Stimulated activated CD8-positive, alpha-beta memory T cell treated with anti-CD3 and anti-CD28 coated beads, Interleukin-15, amount 100 ng/mL, for 1 hour (primary cell): ENCODE measurements around the gene LTBP1.

Experiments used
- DNase-seq: peaks from one replicate; pipeline ENCODE4 v3.0.0-alpha.2; 2020; ENCODE audit warnings: low read depth

Gene LTBP1

DNA sequence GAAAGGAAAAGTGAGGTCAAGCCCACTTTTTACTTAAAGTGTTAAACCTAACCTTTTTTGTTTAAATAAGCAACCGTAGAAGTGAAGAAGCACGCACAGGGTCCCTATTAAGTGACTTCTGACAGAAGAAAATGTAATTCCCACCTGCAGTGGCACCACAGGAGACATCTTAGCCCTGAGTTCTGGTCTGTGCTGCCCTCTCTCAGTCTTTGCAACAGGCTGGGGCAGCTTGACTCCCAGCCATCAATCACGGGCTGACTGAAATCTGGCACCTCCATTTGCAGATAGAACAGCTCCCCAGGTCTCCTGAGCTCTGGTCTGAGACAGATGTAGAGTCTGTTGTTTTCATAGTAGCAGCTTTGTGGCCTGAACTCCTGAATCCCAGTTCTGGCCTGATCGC, 170.0 kb downstream of the LTBP1 start:
- no peak for DNase-seq

DNA sequence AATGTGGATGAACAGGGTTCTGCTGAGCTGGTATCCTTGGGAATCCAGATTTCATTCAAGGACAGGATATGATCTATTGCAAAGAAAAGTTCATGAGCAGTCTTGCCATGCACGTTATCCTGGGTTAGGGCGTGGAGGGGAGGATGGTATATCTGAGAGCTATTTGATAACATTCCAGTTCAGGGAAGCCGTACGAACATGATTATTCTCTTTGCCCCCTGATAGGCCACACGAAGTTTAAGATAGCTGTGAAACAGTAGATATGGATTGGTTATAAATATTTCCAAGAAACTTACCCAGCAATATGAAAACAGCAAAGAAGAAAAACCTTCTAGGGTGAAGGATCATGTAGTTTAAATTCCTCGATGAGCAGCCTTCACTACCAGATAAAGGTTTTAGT, 171.9 kb downstream of the LTBP1 start:
- DNase-seq: no peak

DNA sequence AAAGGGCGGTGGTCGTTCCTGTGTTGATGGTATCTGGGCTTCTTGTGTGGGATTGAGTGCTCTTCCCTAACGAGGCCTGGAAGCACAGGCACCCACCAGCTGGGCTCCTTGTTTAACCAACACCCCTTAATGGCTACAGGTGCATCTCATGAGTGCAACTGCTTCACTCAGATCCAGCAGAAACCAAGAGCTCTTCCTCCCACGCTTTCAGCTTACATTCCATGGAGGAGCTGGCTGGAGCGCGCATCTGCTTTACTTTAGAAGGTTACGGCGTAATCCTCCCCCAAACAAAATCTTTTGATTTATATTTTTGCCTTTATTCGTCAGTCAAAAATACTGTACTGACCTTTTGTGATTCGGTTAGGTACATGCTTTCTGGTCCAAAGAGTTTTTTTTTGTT, 174.7 kb downstream of the LTBP1 start:
- no peak for DNase-seq

DNA sequence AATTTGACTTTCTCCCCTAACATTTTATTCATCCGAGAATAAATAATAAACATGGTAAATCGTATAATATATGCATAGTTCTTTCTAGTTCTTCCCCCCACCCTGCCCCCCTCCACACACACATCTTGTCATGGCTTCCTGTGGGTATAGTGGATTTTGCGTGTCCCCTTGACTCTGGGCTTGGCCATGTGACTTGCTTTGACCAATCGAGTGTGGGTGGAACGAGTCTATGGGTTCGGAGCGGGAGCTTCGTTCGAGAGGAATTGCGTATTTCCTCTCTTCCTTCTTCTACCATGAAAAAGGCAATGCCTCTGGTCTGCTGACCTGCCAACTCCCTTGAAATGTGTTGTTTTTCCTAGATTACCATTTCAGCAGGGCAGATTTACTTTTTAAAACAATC, 175.2 kb downstream of the LTBP1 start:
- DNase-seq: no peak

DNA sequence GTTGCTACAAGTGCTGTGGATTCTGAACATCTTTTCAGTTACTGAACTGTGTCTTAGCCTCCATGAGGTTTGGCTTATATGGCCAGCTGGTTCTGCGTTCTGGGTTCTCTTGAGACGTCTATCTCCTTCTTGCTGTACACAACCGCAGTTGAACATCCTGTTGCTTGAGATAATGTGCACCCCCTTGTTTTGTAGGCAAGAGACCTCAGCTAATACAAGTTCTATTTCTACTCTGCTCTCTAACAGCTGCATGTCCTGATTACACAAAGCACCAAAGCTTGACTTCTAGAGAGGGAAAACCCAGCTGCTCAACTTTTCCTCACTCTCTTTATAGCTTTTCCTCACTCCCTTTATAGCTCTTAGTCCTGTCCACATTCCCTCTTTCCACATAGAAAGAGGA, 176.0 kb downstream of the LTBP1 start:
- DNase-seq: no peak

DNA sequence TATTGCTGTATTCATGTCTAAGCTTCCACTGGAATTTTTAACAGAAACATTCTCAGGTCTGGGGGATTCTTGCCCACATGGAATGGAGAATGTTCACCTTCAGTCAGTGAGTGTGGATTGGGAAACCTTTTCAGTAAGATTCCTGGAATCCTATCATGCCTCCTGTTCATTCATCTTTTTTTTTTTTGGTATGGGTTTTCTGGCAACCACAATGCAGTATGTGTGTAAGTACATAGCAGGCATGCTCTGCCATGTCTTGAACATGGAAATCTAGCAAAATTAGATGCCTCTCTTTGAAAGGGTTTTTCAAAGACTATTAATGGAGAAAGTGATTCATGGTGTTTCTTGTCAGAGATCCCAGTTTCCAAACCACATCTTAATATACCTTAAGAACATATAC, 176.5 kb downstream of the LTBP1 start:
- DNase-seq: no peak

DNA sequence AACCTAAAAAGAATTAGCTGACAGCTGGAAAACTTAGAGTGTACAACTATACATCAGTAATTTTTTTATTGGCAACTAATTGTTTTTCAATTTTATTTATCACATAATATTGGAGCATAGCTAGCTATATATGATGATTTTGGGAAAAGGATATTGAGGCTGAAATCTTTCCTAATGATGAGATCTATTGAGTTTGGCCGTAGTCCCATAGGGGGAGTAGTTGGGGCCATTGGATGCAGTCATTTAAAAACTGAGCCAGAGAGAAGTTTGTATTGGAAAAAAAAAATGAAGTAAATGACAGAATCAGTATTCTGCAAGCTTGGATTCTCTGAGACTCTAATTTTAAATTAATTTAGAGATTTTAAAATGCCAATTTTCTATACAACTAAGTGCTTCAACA, 179.8 kb downstream of the LTBP1 start:
- DNase-seq: no peak

DNA sequence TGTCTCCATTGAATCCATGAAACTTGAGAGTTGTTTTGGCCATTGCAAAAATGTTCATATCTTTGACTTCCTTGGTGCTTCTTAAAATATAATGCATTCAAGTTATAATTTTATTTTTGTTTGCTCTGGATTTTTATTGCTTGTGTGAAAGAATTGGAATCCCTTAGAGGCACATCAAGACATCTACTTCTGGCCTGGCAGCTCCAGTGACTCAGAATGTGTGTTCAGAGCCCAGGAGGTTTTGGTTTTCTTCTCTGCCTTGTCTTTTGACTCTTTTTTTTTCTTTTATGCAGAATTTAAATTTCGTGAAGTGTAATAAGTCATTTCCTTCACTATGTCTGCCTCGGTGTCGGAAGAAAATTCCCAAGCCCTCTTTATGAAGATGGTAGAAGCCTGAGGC, 180.2 kb downstream of the LTBP1 start:
- DNase-seq: no peak

DNA sequence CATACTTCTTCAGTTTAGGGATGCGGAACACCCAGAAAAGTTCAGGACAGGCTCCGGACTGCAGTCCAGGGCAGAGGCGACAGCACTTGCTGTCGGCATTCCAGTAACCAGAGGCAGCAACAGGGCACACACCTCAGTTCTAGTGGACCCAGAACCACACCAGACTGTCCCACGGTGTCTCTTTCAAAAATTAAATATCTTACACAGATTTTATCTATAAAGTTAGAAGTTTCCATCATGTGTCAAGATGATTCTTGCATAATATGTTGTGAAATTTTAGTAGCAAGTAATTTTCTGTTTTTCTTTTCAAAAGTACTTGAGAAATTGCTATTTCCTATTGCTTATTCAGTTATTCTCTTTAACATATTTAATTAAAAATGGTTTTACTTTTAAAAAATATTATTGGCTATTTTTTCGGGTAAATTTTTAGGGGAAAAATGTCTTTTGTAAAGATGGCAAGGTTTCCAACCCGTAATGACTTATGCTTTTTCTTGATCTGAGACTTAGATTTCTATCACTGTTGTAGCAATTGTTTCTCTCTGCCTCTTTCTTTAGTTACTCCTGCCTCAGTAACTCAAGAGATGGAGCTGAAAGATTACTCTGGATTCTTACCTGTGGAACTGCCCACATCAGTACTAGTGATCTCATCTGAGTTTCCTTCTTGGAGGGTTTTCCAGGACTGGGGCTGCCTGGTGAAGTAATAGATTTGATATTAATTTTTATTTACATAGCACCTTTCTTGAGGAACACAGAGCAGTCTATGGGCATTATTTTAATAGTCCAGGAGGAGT, 182.7 kb downstream of the LTBP1 start:
- DNase-seq: no peak

DNA sequence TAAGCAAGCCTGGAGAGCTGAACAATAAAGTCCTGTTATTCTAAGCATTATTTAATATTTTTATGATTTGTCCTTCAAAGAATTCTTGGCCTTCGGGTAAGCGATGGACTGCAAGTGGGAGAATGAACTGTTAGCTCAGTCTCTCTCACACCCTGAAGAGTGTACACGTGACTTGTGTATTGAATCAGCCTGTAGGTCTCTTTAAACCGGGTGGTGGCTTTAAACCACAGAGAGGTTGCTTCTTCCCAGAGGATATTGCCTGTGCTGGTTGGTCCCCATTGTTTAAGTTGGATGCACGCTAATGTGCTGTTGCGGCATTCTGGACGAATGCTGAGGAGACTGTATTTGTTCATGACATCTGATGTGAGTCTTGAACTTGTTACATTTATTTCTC, 183.3 kb downstream of the LTBP1 start:
- DNase-seq: no peak

DNA sequence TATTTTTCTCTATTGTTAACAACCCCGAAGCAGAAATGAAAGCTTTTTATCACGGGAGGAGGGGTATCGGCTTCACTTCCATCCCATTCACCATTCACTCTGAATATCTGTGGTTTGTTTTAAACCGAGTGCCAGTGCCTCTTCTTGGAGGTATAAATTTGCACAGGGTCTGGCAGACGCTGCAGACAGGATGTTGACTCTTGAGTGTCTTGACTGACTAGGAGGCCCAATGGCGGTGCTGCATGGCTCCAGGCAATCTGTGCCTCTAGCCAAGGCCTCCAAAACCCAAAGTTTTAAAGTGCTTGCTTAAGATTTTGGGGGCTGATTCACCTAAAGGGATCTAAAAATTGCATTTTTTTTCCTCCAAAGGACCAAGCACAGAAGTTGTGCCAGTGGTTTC, 183.8 kb downstream of the LTBP1 start:
- DNase-seq: no peak

DNA sequence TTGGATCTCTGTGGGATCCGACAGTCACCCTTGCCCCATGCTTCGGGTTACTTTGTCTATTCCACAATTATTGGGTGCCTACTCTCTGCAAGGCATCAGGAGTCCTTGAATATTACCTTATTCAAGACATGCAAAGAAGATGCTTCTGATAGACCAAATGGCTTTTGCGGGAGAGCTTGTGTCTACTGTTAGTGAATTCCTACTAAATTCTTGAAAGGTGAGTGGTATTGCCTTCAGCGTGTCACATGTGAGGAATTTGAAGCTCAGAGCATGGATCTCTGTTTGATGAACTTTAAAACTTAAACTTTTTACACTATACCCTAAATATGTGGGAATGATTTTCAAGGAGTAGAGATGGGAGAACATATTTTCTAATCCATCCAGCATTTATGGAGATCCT, 184.4 kb downstream of the LTBP1 start:
- DNase-seq: no peak

DNA sequence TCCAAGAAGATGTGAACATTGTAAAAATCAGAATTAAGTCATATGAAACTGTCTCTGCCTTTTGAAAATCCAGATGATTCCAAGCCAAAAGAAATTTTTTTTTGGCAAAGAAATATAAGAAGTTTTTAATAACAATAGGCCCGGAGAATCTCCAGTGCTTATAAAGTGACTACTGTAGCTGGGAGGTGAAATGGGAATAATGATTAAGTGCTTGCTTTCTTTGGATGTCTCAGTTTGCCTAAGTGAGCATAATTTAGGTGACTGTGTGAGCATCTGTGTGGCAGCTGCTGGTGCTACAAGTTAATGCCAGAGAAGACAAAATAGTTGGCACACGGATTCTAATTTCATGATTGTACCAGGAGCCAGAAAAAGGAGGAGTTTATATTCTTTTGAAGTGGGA, 185.0 kb downstream of the LTBP1 start:
- no peak for DNase-seq

DNA sequence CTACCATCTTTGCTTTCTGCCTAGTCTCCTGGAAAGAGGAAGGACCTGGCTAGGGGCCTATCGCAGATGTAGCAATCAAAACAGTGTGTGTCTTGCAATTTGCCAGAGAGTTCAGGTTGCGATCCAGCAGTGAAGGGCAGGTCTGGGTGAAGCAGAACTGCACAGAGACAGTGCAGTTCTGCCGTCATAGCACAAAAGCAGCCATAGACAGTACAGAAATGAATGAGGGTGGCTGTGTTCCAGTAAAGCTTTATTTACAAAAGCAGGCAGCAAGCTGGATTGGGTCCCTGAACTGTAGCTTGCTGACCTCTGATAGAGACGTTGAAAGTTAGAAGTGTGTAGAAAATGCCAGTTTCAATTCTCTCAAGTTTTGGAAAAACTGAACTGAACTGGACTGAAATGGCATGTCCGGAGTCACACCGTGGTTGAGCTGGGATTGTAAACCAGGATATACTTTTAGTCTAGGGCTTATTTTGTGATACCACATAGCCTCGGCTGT, 186.8 kb downstream of the LTBP1 start:
- no peak for DNase-seq

DNA sequence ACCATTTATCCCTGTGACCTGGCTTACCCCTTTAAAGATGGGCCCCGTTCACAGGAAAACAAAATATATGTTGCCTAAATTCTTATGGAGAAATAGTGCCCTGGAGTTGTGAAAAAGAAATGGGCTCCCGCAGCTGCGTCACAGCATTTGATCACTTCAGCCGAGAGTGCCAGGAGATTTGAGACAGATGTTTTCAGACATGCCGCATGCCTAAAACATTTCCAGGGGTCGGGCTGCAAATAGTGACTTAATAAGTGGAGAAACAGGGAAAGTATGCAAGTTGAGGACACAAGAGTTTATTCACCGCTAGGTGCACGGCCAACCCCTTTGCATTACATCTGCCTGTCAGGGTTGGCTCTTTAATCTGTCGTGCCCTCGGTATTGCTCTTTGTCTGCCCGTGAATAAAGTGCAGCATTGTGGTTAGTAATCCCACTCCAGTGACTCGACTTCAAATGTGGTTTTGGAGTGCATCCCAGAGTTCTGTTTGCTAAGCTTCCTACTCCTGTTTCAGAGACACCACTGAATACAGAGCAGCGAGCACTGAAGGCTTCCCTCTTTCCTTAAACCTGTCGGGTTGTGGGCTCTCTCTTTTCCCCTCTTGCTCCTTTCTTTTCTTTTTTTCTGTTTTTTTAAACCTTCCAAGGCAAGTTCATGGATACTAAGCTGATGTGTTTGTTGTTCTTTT, 187.5 kb downstream of the LTBP1 start:
- no peak for DNase-seq

DNA sequence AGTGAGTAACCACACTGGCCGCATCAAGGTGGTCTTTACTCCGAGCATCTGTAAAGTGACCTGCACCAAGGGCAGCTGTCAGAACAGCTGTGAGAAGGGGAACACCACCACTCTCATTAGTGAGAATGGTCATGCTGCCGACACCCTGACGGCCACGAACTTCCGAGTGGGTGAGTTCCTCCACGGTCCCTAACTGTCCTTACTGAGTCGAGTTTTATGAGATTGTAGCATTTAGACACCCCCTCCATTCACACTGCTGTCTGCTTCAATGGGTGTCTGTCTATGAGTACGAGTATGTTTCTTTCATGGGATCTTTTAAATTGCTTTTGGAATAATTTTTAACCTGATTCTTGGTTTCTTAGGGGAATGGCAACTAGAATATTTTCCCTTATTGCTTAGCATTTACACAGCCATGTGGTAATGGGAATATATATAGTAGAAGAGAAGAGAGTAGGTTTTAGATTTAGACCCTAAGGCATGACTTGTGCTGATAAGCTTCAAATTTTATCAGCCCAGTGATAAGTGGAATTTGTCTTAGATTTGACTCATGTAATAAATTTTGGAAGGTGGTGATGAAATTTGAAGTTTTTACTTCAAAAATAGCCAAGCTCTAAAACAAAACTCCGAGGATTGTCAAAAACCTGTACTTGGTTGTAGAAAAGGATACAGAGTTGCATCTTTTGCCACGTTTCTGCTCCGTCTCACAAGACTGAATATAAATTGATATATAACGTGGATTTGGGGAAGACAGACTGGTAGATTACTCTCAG, 188.2 kb downstream of the LTBP1 start:
- DNase-seq: no peak

DNA sequence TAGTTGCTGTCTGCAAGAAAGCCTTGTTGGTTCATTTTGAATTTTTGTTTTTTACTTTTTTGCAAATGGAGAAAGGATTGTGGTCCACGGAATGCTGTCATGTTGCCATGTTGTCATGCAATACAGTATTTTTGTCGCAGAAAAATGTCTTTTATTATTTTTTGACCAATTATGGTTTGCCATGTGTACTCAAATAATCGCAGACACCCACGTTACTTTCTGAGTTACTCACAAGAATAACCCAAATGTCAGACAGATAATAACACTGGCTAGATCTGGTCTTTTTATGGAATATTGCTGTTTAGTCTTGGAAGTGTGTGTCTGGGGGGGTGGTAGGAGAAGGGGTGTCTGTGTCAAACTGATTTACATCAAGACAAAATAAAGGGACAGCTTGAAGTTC, 188.9 kb downstream of the LTBP1 start:
- no peak for DNase-seq

DNA sequence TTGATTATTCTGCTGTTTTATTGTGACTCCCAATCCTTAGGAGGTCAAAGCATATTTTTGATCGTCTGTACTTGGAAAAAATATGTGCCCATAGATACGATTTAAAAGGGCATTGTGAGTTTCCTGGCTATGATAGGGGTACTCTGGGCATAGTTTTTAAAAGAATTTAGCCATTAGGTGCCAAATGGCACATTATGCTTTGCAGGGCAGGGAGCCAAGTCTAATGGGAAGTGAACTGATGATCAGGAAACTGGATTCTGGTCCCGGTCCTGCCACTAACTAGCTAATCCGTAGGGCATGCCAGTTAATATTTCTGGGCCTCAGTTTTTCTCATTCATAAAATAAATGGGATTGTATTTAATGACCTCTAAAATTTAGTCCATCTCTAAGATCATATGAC, 189.3 kb downstream of the LTBP1 start:
- no peak for DNase-seq

DNA sequence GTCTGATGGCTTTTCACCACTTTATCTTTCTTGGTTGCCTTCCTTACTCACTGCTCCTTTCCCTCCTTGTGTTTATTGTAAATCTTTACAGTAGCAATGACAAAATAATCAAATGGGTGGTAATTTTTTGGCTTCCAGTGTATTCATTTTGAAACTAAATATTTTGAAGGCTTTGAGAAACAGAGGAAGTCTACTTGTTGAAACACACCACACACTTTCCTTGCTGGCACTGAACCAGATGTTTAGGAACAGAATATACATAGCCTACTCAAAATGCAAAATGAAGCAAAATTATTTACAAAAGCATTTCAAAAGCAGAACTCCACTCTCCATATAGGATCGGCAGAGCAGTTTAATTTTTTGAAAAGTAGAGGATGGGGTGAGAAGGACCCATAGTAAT, 189.8 kb downstream of the LTBP1 start:
- no peak for DNase-seq

DNA sequence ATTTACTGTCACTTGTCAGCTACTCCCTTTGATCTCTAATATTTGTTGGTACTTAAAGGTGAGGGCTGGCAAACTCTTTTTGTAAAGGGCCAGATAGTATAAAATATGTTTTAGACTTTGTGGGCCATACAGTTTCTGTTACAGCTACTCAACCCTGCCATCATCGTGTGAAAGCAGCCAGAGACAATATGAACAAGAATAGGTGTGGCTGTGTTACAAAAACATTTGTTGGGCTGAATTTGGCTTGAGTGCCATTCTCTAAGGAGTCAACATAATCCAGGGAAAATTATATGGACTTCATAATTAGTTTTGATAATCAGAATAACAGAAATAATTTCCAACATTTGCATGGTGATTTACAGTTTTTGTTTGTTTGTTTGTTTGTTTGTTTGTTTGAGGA, 190.6 kb downstream of the LTBP1 start:
- no peak for DNase-seq

DNA sequence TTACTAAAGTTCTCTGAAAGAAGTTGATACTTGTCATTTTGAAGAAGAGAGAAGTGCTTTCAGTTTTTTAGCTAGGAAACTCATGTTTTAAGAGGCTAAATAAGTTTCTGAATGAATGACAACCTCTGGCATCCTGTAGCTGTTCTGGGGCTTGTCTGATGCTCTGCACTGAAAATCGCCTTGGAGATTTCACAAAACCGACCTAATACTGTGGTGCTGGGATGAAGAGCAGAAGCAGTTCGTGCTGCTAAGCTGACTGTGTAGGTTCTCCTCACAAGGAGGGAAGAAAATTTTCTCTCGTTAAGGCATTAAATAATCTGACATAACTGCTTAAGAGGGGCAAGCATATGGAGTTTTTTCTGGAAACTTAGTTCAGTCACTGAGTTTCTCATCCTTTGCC, 193.2 kb downstream of the LTBP1 start:
- no peak for DNase-seq

DNA sequence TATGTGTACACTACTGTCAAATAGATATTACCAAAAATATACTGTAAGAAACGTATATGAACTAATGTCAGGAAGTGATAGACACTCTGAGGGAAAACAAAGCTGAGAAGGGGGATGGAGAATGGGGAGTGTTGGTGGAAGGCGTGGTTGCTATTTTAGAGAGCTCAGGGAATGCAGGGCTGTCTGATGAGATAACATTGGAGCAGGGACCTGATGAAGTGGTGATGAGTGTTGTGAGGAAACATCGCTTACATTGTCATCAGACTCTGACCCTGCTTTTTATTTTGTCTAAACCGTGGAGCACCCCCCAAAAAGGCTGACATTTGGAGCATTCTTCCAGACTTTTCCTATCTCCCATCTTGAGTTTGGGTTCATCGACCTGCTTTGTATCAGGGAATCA, 194.7 kb downstream of the LTBP1 start:
- no peak for DNase-seq

DNA sequence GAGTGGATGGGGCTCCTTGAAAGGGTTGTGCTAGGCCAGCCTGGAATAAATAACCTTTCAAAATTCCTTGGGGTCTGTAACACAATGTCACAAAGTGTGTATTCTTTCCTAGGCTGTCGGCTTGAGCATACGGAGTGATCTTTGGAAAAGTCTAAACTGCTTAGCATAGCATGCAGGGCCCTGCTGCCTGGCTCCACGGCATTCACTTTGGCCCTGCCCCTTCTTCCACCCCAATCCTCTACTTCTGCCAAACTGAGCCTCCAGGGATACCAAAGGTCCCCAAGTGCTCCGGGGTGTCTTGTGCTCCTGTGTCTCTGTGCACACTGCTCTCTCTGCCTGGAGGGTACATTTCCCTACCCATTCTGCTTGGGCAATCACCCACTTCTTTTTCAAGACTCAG, 196.1 kb downstream of the LTBP1 start:
- no peak for DNase-seq
